ENCODE data around the gene PDHA2. TPM values are rescaled to one million over a fixed set of nuclear protein-coding genes. Genes with fewer than 3 reads are reported as not detected.
"Not testable (repeated sequence)": the region's sequence is repeated elsewhere in the genome, so short reads cannot be mapped to it uniquely, and the experiment has no call there.

Gene PDHA2
- total and polyA plus RNA-seq, 2 of the 8 experiments (the other 6 are each of a cell fraction or from before 2014, with no cell fraction given), result not detected

DNA sequence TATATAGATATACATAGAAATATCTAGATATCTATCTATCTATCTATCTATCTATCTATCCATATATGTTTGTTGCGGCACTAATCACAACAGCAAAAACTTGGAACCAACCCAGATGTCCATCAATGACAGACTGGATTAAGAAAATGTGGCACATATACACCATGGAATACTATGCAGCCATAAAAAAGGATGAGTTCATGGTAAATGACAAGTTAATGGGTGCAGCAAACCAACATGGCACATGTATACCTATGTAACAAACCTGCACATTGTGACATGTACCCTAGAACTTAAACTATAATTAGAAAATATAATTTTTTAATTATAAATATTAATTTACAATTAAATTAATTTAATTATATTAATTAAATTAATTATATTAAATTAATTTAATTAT, 29.5 kb downstream of the PDHA2 start:
- H4K5ac ChIP-seq (ENCODE audit: insufficient read length, low read depth, low read length); H2AFZ ChIP-seq (ENCODE audit: low read length); H3K4ac ChIP-seq (replicated peaks; ENCODE audit: insufficient read length, low read depth, low read length); H4K20me1 ChIP-seq (replicated peaks in 1 of 2; ENCODE audit: control insufficient read depth in 1 of 2, insufficient read depth in 2 of 2, low read length in 2 of 2); H3K9ac ChIP-seq (replicated peaks in 1 of 4; ENCODE audit: extremely low read depth in 1 of 4, low read depth in 3 of 4, low read length in 3 of 4); H3K27ac ChIP-seq (ENCODE audit: low read depth, low read length); H3K36me3 ChIP-seq (ENCODE audit: control insufficient read depth in 2 of 4, insufficient read depth in 4 of 4, low read length in 3 of 4); H2BK5ac ChIP-seq (ENCODE audit: low read depth, low read length); H3K23me2 ChIP-seq (ENCODE audit: low read depth, low read length); H4K91ac ChIP-seq (replicated peaks; ENCODE audit: insufficient read length, low read length); H2BK15ac ChIP-seq (ENCODE audit: low read length); H3K27me3 ChIP-seq (replicated peaks in 1 of 4; ENCODE audit: control insufficient read depth in 3 of 4, extremely low read depth in 1 of 4, insufficient read depth in 3 of 4, low read length in 3 of 4); H3K23ac ChIP-seq (ENCODE audit: insufficient read length); H3K18ac ChIP-seq (ENCODE audit: extremely low read depth, low read length); FAIRE-seq; H3K14ac ChIP-seq (ENCODE audit: insufficient read length); POLR2A ChIA-PET (ENCODE audit: partially characterized antibody); H2AK5ac ChIP-seq (ENCODE audit: low read depth, low read length); H3K79me2 ChIP-seq (ENCODE audit: control insufficient read depth in 1 of 2, insufficient read depth in 2 of 2, low read length in 2 of 2); DNase-seq (ENCODE audit: low read depth in 1 of 2, low spot score in 2 of 2); H3K4me2 ChIP-seq (ENCODE audit: insufficient read depth in 1 of 2, low read depth in 2 of 2, low read length in 2 of 2); H3K79me1 ChIP-seq (ENCODE audit: low read depth, low read length); H2BK12ac ChIP-seq (ENCODE audit: low read depth, low read length); H2BK120ac ChIP-seq (replicated peaks; ENCODE audit: low read depth, low read length); H2BK20ac ChIP-seq (ENCODE audit: low read length); H3K4me3 ChIP-seq (ENCODE audit: extremely low read depth in 1 of 4, insufficient read depth in 2 of 4, low read depth in 3 of 4, low read length in 4 of 4); H3K4me1 ChIP-seq (replicated peaks in 1 of 4; ENCODE audit: control insufficient read depth in 3 of 4, insufficient read depth in 4 of 4, low read length in 3 of 4); H4K8ac ChIP-seq (ENCODE audit: extremely low read depth, insufficient read depth, low read length); H3K56ac ChIP-seq (replicated peaks; ENCODE audit: insufficient read length, low read depth, low read length): not testable (repeated sequence)
- CTCF ChIA-PET (ENCODE audit: partially characterized antibody), result interaction anchor here (0.7 kb wide), 1 partner anchor 66 kb away, joined by 3 read pairs; no protein-coding TSS in a partner anchor
- WGBS, 2 experiments (ENCODE audit: extremely low coverage in 1 of 2, insufficient coverage in 1 of 2, insufficient read length in 1 of 2, insufficient replicate concordance in 2 of 2, low coverage in 1 of 2, low lambda C conversion rate in 2 of 2, missing lambda C conversion rate in 1 of 2), result 100% methylated on average over 1 of the region's 1 CpG; no CpG with 5 or more reads in 1 of the 2 experiments
- peaks cover 8 to 20% of the 10 kb centered on the region in 2 experiments; a peak in 3 of 4 replicates for H3K9me3 ChIP-seq (ENCODE audit: insufficient read depth in 2 of 2, low read depth in 1 of 2, low read length in 1 of 2)
